Measurements from ENCODE around the gene TTC39C.

DNA sequence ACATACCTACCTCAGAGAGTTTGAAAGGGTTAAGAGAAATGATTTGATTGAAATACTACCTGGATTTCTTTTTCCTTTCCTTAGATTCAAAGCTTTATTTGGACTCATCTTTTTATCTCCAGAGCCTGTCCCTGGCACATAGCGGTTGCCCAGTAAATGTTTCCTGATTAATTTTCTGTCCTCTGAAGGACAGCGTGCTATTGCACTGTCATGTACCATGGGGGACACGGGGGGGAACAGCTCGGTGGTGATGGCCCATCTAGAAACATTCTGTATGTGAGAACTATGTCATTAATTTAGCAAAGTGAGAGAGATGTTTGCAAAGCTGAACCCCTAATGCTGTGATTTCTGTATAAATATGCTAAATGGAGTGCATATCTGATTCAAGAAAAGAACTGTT lies 97.9 kb downstream of the TTC39C start:
- TF ChIP-seq POLR2A (IDR thresholded peaks at IDR 0.05; ENCODE audit: low read depth, low read length) (no peak), POLR2AphosphoS5 (IDR thresholded peaks at IDR 0.05; ENCODE audit: low read depth, low read length) (no peak), TAF1 (IDR thresholded peaks at IDR 0.05; ENCODE audit: borderline replicate concordance, low read depth, low read length) (no peak)

All from GM12892 (cell line).